Measurements from ENCODE around the gene SSC5D. TPM values are rescaled to one million over a fixed set of nuclear protein-coding genes. Genes with fewer than 3 reads are reported as not detected.
A peak's percentile ranks its signal among the peaks of the same experiment; 100 is the strongest.

The SSC5D gene
- total RNA-seq, 1 donor from 2014 or later, result 1.3 TPM

DNA sequence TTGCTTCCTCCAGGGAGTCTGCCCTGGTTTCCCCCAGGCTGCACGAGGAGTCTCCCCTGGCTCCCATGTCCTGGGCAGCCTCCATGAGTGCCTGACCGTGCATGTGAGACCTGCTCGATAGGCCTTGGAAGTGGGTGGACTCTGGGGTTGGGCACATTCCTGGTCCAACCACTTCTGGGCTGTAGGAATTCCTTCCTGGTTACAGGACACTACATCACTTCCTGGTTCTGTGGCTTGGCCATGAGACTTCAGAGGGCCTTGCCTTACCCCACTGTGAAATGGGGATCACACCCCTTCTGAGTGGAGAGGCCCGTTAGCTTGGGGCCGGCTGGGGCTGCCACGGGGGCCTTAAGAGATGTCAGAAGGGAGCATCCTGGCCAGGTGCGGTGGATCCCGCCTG, 15.8 kb upstream of the SSC5D start:
- no peak for TF ChIP-seq CTCF (conservative IDR thresholded peaks at IDR 0.05)
- H3K4me1 Mint-ChIP-seq, result peaks cover 22% of the 10 kb centered on the region
- H3K4me3 Mint-ChIP-seq, result no peak overlapping the region
- H3K9me3 Mint-ChIP-seq, result no peaks in the 10 kb centered on the region
- no peaks in the 10 kb centered on the region for H3K36me3 Mint-ChIP-seq (ENCODE audit: low read depth)
- no peak for DNase-seq (ENCODE audit: low read depth, low spot score)
- H3K27ac Mint-ChIP-seq (ENCODE audit: unreplicated experiment), result no peak overlapping the region
- H3K27me3 Mint-ChIP-seq (ENCODE audit: low read depth), result peaks cover 4% of the 10 kb centered on the region

- Mint-ChIP-seq H3K9me3 (no peaks in the 10 kb centered on the region), H3K36me3 (ENCODE audit: low read depth) (no peaks in the 10 kb centered on the region), H3K4me3 (peak overlapping the region; percentile 41), H3K27ac (ENCODE audit: unreplicated experiment) (peak overlapping the region; percentile 35), H3K4me1 (peaks cover 31% of the 10 kb centered on the region), H3K27me3 (ENCODE audit: low read depth) (peaks cover 4% of the 10 kb centered on the region)
- DNase-seq (ENCODE audit: low read depth, low spot score), result no peak
- no peak for TF ChIP-seq CTCF (conservative IDR thresholded peaks at IDR 0.05)
These were observed 14.8 kb upstream of the SSC5D start for GRCh38 chr19:55473225-55474012.

GRCh38 chr19:55474269-55475265, 13.7 kb upstream of the SSC5D start:
- peaks cover 42% of the 10 kb centered on the region for H3K4me1 Mint-ChIP-seq
- peak overlapping the region; percentile 47 for H3K4me3 Mint-ChIP-seq
- peaks cover 4% of the 10 kb centered on the region for H3K27me3 Mint-ChIP-seq (ENCODE audit: low read depth)
- H3K27ac Mint-ChIP-seq (ENCODE audit: unreplicated experiment), result no peak overlapping the region
- no peaks in the 10 kb centered on the region for H3K9me3 Mint-ChIP-seq
- no peaks in the 10 kb centered on the region for H3K36me3 Mint-ChIP-seq (ENCODE audit: low read depth)
- TF ChIP-seq CTCF (conservative IDR thresholded peaks at IDR 0.05), result no peak
- no peak for DNase-seq (ENCODE audit: low read depth, low spot score)

DNA sequence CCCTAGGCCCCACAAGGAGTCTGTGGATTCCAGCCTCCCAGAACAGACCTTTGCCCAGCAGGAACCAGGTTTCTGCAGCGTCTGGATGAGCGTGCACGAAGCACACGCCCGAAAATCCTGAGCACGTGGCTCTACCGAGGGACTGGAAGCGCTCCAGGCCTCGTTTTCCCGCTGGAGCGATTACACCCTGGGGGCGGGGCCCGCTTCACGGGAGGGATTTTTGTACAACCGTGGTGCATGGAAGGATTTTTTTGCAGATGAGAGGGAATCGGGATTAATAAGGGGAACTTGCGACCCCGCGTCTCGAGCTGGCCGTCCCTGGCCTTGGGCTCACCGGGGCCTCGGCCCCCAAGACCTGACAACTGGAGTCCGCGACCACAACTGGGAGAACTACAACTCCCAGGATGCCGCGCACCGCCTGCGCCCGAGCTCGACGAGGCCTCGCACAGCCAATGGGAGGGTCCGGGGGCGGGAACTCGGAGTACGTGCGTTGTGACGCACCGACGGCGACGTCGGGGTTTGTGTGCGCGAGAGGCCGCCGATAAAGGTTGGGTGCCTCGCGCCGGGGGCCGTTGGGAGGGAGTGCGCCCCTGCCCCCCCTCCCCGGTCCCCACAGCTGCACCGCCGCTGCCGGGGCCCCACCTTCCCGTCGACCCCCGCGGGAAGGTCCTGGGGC, 12.0 kb upstream of the SSC5D start, which contains the start of gene ZNF628:
Gene ZNF628, plus strand, starts transcription at position 518 of the 676 bp plus-strand sequence. CDS start 3,294 bp downstream, outside the sequence.
- Mint-ChIP-seq H3K9me3 (no peaks in the 10 kb centered on the region), H3K36me3 (ENCODE audit: low read depth) (no peaks in the 10 kb centered on the region), H3K27ac (ENCODE audit: unreplicated experiment) (peak within 1 kb of the TSS; percentile 97), H3K4me3 (peak within 1 kb of the TSS; percentile 99), H3K4me1 (peaks cover 47% of the 10 kb centered on the region), H3K27me3 (ENCODE audit: low read depth) (peaks cover 4% of the 10 kb centered on the region)
- peak; percentile 95 for DNase-seq (ENCODE audit: low read depth, low spot score)
- TF ChIP-seq CTCF (conservative IDR thresholded peaks at IDR 0.05), result no peak

GRCh38 chr19:55477905-55478304, 10.3 kb upstream of the SSC5D start:
- Mint-ChIP-seq H3K4me3 (peak overlapping the region; percentile 99), H3K36me3 (ENCODE audit: low read depth) (no peaks in the 10 kb centered on the region), H3K4me1 (peaks cover 47% of the 10 kb centered on the region), H3K27me3 (ENCODE audit: low read depth) (peaks cover 4% of the 10 kb centered on the region), H3K9me3 (no peaks in the 10 kb centered on the region), H3K27ac (ENCODE audit: unreplicated experiment) (no peak overlapping the region)
- TF ChIP-seq CTCF (conservative IDR thresholded peaks at IDR 0.05), result no peak
- DNase-seq (ENCODE audit: low read depth, low spot score), result no peak
